IMR-90 (cell line): ENCODE measurements around the gene DOK1. TPM values are rescaled to one million over a fixed set of nuclear protein-coding genes. Genes with fewer than 3 reads are reported as not detected.

Source experiments
- ATAC-seq: fragments of 200-7000 bp; cut with Tn5 transposase; 2 replicates; pipeline ENCODE4 v1.9.1; 2020; ENCODE audit warnings: low read depth, mild to moderate bottlenecking, moderate library complexity
- BruUV-seq: library from RNA; stranded (reverse); fragments of 400-500 nt; replicated peaks from 2 replicates; lab custom pipeline; 2021; lab: Mats Ljungman, UMichigan
- CTCF ChIA-PET: fragments of 300-600 bp; formaldehyde crosslinking; extraction: SDS; loops from one replicate; lab custom pipeline; 2021; ENCODE audit warnings: antibody characterized with exemption; lab: Yijun Ruan, JAX
- POLR2A ChIA-PET: fragments of 300-600 bp; sonication (Branson Sonifier 250); formaldehyde crosslinking; loops from one replicate; lab custom pipeline; 2022; ENCODE audit warnings: antibody characterized with exemption; ENCODE audit not compliant: unreplicated experiment; lab: Charles Lee
- DNase-seq: peaks from one replicate; pipeline ENCODE4 v3.0.0; 2013
- H2AFZ ChIP-seq: replicated peaks from 2 replicates; pipeline ENCODE3; 2013; ENCODE audit warnings: low read length, mild to moderate bottlenecking; ENCODE audit not compliant: poor library complexity
- H2AK5ac ChIP-seq: 2 replicates; pipeline ENCODE4 v1.6.1; 2013; ENCODE audit warnings: low read depth, low read length, inconsistent platforms
- H2AK9ac ChIP-seq: replicated peaks from 2 replicates; pipeline ENCODE3; 2013; ENCODE audit warnings: mild to moderate bottlenecking, low read depth, low read length, moderate library complexity; ENCODE audit not compliant: poor library complexity
- H2BK120ac ChIP-seq: 2 replicates; pipeline ENCODE4 v1.6.1; 2013; ENCODE audit warnings: low read depth, low read length, inconsistent platforms
- H2BK15ac ChIP-seq: 3 replicates; pipeline ENCODE4 v1.6.1; 2013; ENCODE audit warnings: low read depth, low read length, inconsistent platforms
- H2BK20ac ChIP-seq: 2 replicates; pipeline ENCODE4 v1.6.1; 2013; ENCODE audit warnings: low read depth, mild to moderate bottlenecking, inconsistent platforms, low read length, moderate library complexity
- H2BK5ac ChIP-seq: 2 replicates; pipeline ENCODE4 v1.6.1; 2013; ENCODE audit warnings: mild to moderate bottlenecking, low read depth, low read length, inconsistent platforms; ENCODE audit not compliant: poor library complexity, severe bottlenecking
- H3K14ac ChIP-seq: replicated peaks from 2 replicates; pipeline ENCODE4 v1.6.1; 2013; ENCODE audit warnings: low read depth, low read length, inconsistent platforms
- H3K18ac ChIP-seq: 2 replicates; pipeline ENCODE4 v1.6.1; 2013; ENCODE audit warnings: low read depth, low read length, control low read depth
- H3K23ac ChIP-seq: 2 replicates; pipeline ENCODE4 v1.6.1; 2013; ENCODE audit warnings: low read depth, low read length, inconsistent platforms
- H3K27ac ChIP-seq: 2 replicates; pipeline ENCODE4 v1.5.1; 2013; ENCODE audit warnings: mild to moderate bottlenecking, control low read depth, low read length; ENCODE audit not compliant: insufficient read depth
- H3K27me3 ChIP-seq: 2 replicates; pipeline ENCODE4 v1.6.1; 2013; ENCODE audit warnings: low read length; ENCODE audit not compliant: control insufficient read depth, insufficient read depth
- H3K36me3 ChIP-seq: 2 replicates; pipeline ENCODE4 v1.6.1; 2013; ENCODE audit warnings: low read length, mixed read lengths; ENCODE audit not compliant: control insufficient read depth, insufficient read depth
- H3K4ac ChIP-seq: 2 replicates; pipeline ENCODE4 v1.6.1; 2013; ENCODE audit warnings: low read depth, low read length, inconsistent platforms
- H3K4me1 ChIP-seq: 2 replicates; pipeline ENCODE4 v1.6.1; 2013; ENCODE audit warnings: low read length, mixed read lengths; ENCODE audit not compliant: control insufficient read depth, insufficient read depth
- H3K4me2 ChIP-seq: 2 replicates; pipeline ENCODE4 v1.6.1; 2013; ENCODE audit warnings: low read depth, mild to moderate bottlenecking, control low read depth, low read length, moderate library complexity
- H3K4me3 ChIP-seq: 2 replicates; pipeline ENCODE4 v1.5.1; 2013; ENCODE audit warnings: low read depth, mild to moderate bottlenecking, control low read depth, low read length, moderate library complexity; ENCODE audit not compliant: insufficient read depth
- H3K56ac ChIP-seq: 2 replicates; pipeline ENCODE4 v1.6.1; 2013; ENCODE audit warnings: low read length, inconsistent platforms; ENCODE audit not compliant: insufficient read depth; ENCODE audit errors: extremely low read depth
- H3K79me1 ChIP-seq, 2 experiments: 2 replicates each; pipeline ENCODE4 v1.6.1; 2013; ENCODE audit warnings: low read length in 2 of 2, inconsistent platforms in 1 of 2, low read depth in 1 of 2
- H3K9ac ChIP-seq: 2 replicates; pipeline ENCODE4 v1.6.1; 2013; ENCODE audit warnings: low read depth, low read length, control low read depth
- H3K9me1 ChIP-seq: 2 replicates; pipeline ENCODE4 v1.6.1; 2013; ENCODE audit warnings: low read length, inconsistent platforms; ENCODE audit not compliant: insufficient read depth
- H3K9me3 ChIP-seq: 2 replicates; pipeline ENCODE4 v1.6.1; 2013; ENCODE audit warnings: low read length; ENCODE audit not compliant: control insufficient read depth, insufficient read depth
- H4K20me1 ChIP-seq: 2 replicates; pipeline ENCODE4 v1.6.1; 2013; ENCODE audit warnings: low read length, inconsistent platforms; ENCODE audit not compliant: insufficient read depth
- H4K5ac ChIP-seq: 2 replicates; pipeline ENCODE4 v1.6.1; 2013; ENCODE audit warnings: mild to moderate bottlenecking, low read depth, low read length, control low read depth
- H4K8ac ChIP-seq, 2 experiments: 2 replicates each; pipeline ENCODE4 v1.6.1; 2013; ENCODE audit warnings: low read depth in 2 of 2, low read length in 2 of 2, control low read depth in 1 of 2, inconsistent platforms in 1 of 2
- H4K91ac ChIP-seq: 2 replicates; pipeline ENCODE4 v1.6.1; 2013; ENCODE audit warnings: low read depth, low read length, inconsistent platforms; ENCODE audit not compliant: insufficient read depth
- BHLHE40 ChIP-seq: fragments of 150-350 bp; IDR thresholded peaks from 2 replicates; pipeline ENCODE4 v1.6.1; 2016; ENCODE audit warnings: mild to moderate bottlenecking, low read depth, low read length
- CEBPB ChIP-seq: IDR thresholded peaks from 2 replicates; pipeline ENCODE4 v1.6.1; 2012; ENCODE audit warnings: low read depth, low read length, improper control_type of control experiment
- CHD1 ChIP-seq: IDR thresholded peaks from 2 replicates; pipeline ENCODE4 v1.6.1; 2012; ENCODE audit warnings: low read depth, low read length, improper control_type of control experiment
- CTCF ChIP-seq: conservative IDR thresholded peaks from 2 replicates; pipeline ENCODE4 v1.5.1; 2012; ENCODE audit warnings: mild to moderate bottlenecking, low read depth, low read length, improper control_type of control experiment
- ELK1 ChIP-seq: fragments of 150-350 bp; IDR thresholded peaks from 2 replicates; pipeline ENCODE4 v1.6.1; 2016; ENCODE audit warnings: low read depth, mild to moderate bottlenecking, low read length, moderate library complexity, borderline replicate concordance
- FOS ChIP-seq: fragments of 150-350 bp; IDR thresholded peaks from 2 replicates; pipeline ENCODE4 v1.6.1; 2016; ENCODE audit warnings: low read depth, low read length
- MAFK ChIP-seq: IDR thresholded peaks from 2 replicates; pipeline ENCODE4 v1.6.1; 2012; ENCODE audit warnings: low read depth, low read length, improper control_type of control experiment
- MAZ ChIP-seq: IDR thresholded peaks from 2 replicates; pipeline ENCODE4 v1.6.1; 2012; ENCODE audit warnings: low read depth, mild to moderate bottlenecking, low read length, improper control_type of control experiment, moderate library complexity, borderline replicate concordance
- MXI1 ChIP-seq: IDR thresholded peaks from 2 replicates; pipeline ENCODE4 v1.6.1; 2012; ENCODE audit warnings: low read depth, mild to moderate bottlenecking, low read length, moderate library complexity, borderline replicate concordance
- NFE2L2 ChIP-seq: fragments of 150-350 bp; IDR thresholded peaks from 2 replicates; pipeline ENCODE4 v1.6.1; 2016; ENCODE audit warnings: low read depth, mild to moderate bottlenecking, low read length
- POLR2A ChIP-seq: IDR thresholded peaks from 2 replicates; pipeline ENCODE4 v1.6.1; 2012; ENCODE audit warnings: mild to moderate bottlenecking, low read depth, low read length
- RAD21 ChIP-seq: IDR thresholded peaks from 2 replicates; pipeline ENCODE4 v1.6.1; 2012; ENCODE audit warnings: low read length, improper control_type of control experiment
- RCOR1 ChIP-seq: IDR thresholded peaks from 2 replicates; pipeline ENCODE4 v1.6.1; 2012; ENCODE audit warnings: mild to moderate bottlenecking, low read length, improper control_type of control experiment; ENCODE audit not compliant: insufficient replicate concordance
- RFX5 ChIP-seq: IDR thresholded peaks from 2 replicates; pipeline ENCODE4 v1.8.0; 2012; ENCODE audit warnings: low read depth, mild to moderate bottlenecking, low read length, moderate library complexity
- SMC3 ChIP-seq: fragments of 150-350 bp; IDR thresholded peaks from 2 replicates; pipeline ENCODE4 v1.6.1; 2016; ENCODE audit warnings: low read depth, mild to moderate bottlenecking, antibody characterized with exemption, low read length, moderate library complexity
- USF2 ChIP-seq: fragments of 150-350 bp; IDR thresholded peaks from 2 replicates; pipeline ENCODE4 v1.6.1; 2017; ENCODE audit warnings: mild to moderate bottlenecking, antibody characterized with exemption, low read length, low read depth
- WGBS, 2 experiments: methylation state at CpG; one replicate each; pipeline versions ENCODE4 v1.1.5 to v1.1.7; 2013; ENCODE audit warnings: missing lambda C conversion rate in 2 of 2; ENCODE audit not compliant: insufficient read length in 1 of 2; ENCODE audit errors: extremely low coverage in 2 of 2; 5-methylcytosine and 5-hydroxymethylcytosine counted together
- dilution Hi-C: fragments of 300-500 bp; cut with HindIII; formaldehyde crosslinking; loops from one replicate; pipeline ENCODE4 v1.14.3; 2018; ENCODE audit warnings: low sequenced_read_pairs; ENCODE audit not compliant: unreplicated experiment
- in situ Hi-C: fragments of 300-500 bp; cut with MboI; formaldehyde crosslinking; loops from 3 replicates; pipeline ENCODE4 v1.14.3; 2019; ENCODE audit warnings: low sequenced_read_pairs, inconsistent platforms, mixed read lengths
- intact Hi-C: fragments of 100-400 bp; cut with micrococcal nuclease; formaldehyde crosslinking; loops from 2 replicates; pipeline ENCODE4 v1.10.0; 2022
- polyA plus RNA-seq, 3 experiments: library from polyadenylated mRNA; depleted of rRNA; stranded (reverse); fragments of >200 nt; gene quantifications; 2 replicates each; pipeline ENCODE4 v1.2.3, GENCODE V29; 2012; ENCODE audit warnings: low replicate concordance in 1 of 3
- total RNA-seq: library from RNA; depleted of rRNA; stranded (reverse); fragments of >200 nt; gene quantifications from 2 replicates; pipeline ENCODE4 v1.2.3, GENCODE V29; 2012

The DOK1 gene
- total and polyA plus RNA-seq, 2 of the 4 experiments (the other 2 are of a cell fraction): 15.4 to 17.6 TPM

- no peak overlapping the region for H2AK9ac ChIP-seq
- H3K9me3 ChIP-seq: peaks cover 20% of the 10 kb centered on the region
- H3K27me3 ChIP-seq: peaks cover 87% of the 10 kb centered on the region
- no peak overlapping the region for H3K4me3 ChIP-seq
- CTCF ChIA-PET: no interaction called here
- intact Hi-C loops (no loop called here), dilution Hi-C loops (no loop called here), in situ Hi-C loops (no loop called here)
- no peak overlapping the region for H3K56ac ChIP-seq
- H2BK5ac ChIP-seq: no peak overlapping the region
- no peak overlapping the region for H3K23ac ChIP-seq
- H2BK20ac ChIP-seq: no peak overlapping the region
- ATAC-seq (no peak), DNase-seq (no peak)
- no peak overlapping the region for H2AFZ ChIP-seq
- no peak overlapping the region for H3K4me2 ChIP-seq
- BruUV-seq: no TSS peak
- no peak overlapping the region for H3K9ac ChIP-seq
- no peak overlapping the region for H3K27ac ChIP-seq
- WGBS, 2 experiments: 93% methylated on average over 3 of the region's 13 CpGs; no CpG with 5 or more reads in 1 of the 2 experiments
- no peak overlapping the region for H3K4ac ChIP-seq
- H3K79me1 ChIP-seq: no peaks in the 10 kb centered on the region
- no peak overlapping the region for H4K8ac ChIP-seq
- H3K36me3 ChIP-seq: no peaks in the 10 kb centered on the region
- POLR2A ChIA-PET: no interaction called here
- H2BK120ac ChIP-seq: no peak overlapping the region
- H2AK5ac ChIP-seq: no peak overlapping the region
- no peak overlapping the region for H3K14ac ChIP-seq
- no peak overlapping the region for H4K5ac ChIP-seq
- 0 out of 2 replicates have a peak, but pooled peaks cover 5% of the 10 kb centered on the region for H4K20me1 ChIP-seq
- H3K4me1 ChIP-seq: no peaks in the 10 kb centered on the region
- no peak overlapping the region for H3K18ac ChIP-seq
- TF ChIP-seq CHD1: no peak
- no peak for TF ChIP-seq MAZ
- TF ChIP-seq POLR2A: no peak
- TF ChIP-seq RCOR1: no peak
- no peak for TF ChIP-seq ELK1
- no peak for TF ChIP-seq RFX5
- no peak for TF ChIP-seq CTCF
- no peak for TF ChIP-seq FOS
- no peak for TF ChIP-seq USF2
- TF ChIP-seq MXI1: no peak
- TF ChIP-seq MAFK: no peak
- TF ChIP-seq SMC3: no peak
- TF ChIP-seq CEBPB: no peak
- no peak for TF ChIP-seq BHLHE40
- no peak for TF ChIP-seq RAD21
- no peak for TF ChIP-seq NFE2L2
- no peaks in the 10 kb centered on the region for H3K9me1 ChIP-seq
- H4K91ac ChIP-seq: no peak overlapping the region
- H2BK15ac ChIP-seq: no peak overlapping the region
These were observed 37.9 kb upstream of the DOK1 start for GRCh38 chr2:74516650-74517049.
